IMR-90 (cell line): ENCODE data around the gene INF2. TPM values are rescaled to one million over a fixed set of nuclear protein-coding genes. Genes with fewer than 3 reads are reported as not detected.

ENCODE experiments used
- ATAC-seq: fragments of 200-7000 bp; cut with Tn5 transposase; 2 replicates; pipeline ENCODE4 v1.9.1; 2020; ENCODE audit warnings: low read depth, mild to moderate bottlenecking, moderate library complexity
- BruUV-seq: library from RNA; stranded (reverse); fragments of 400-500 nt; replicated peaks from 2 replicates; lab custom pipeline; 2021; lab: Mats Ljungman, UMichigan
- CTCF ChIA-PET: fragments of 300-600 bp; formaldehyde crosslinking; extraction: SDS; loops from one replicate; lab custom pipeline; 2021; ENCODE audit warnings: antibody characterized with exemption; lab: Yijun Ruan, JAX
- POLR2A ChIA-PET: fragments of 300-600 bp; sonication (Branson Sonifier 250); formaldehyde crosslinking; loops from one replicate; lab custom pipeline; 2022; ENCODE audit warnings: antibody characterized with exemption; ENCODE audit not compliant: unreplicated experiment; lab: Charles Lee
- DNase-seq: peaks from one replicate; pipeline ENCODE4 v3.0.0; 2013
- H2AFZ ChIP-seq: replicated peaks from 2 replicates; pipeline ENCODE3; 2013; ENCODE audit warnings: low read length, mild to moderate bottlenecking; ENCODE audit not compliant: poor library complexity
- H2AK5ac ChIP-seq: 2 replicates; pipeline ENCODE4 v1.6.1; 2013; ENCODE audit warnings: low read depth, low read length, inconsistent platforms
- H2AK9ac ChIP-seq: replicated peaks from 2 replicates; pipeline ENCODE3; 2013; ENCODE audit warnings: mild to moderate bottlenecking, low read depth, low read length, moderate library complexity; ENCODE audit not compliant: poor library complexity
- H2BK120ac ChIP-seq: 2 replicates; pipeline ENCODE4 v1.6.1; 2013; ENCODE audit warnings: low read depth, low read length, inconsistent platforms
- H2BK15ac ChIP-seq: 3 replicates; pipeline ENCODE4 v1.6.1; 2013; ENCODE audit warnings: low read depth, low read length, inconsistent platforms
- H2BK20ac ChIP-seq: 2 replicates; pipeline ENCODE4 v1.6.1; 2013; ENCODE audit warnings: low read depth, mild to moderate bottlenecking, inconsistent platforms, low read length, moderate library complexity
- H2BK5ac ChIP-seq: 2 replicates; pipeline ENCODE4 v1.6.1; 2013; ENCODE audit warnings: mild to moderate bottlenecking, low read depth, low read length, inconsistent platforms; ENCODE audit not compliant: poor library complexity, severe bottlenecking
- H3K14ac ChIP-seq: replicated peaks from 2 replicates; pipeline ENCODE4 v1.6.1; 2013; ENCODE audit warnings: low read depth, low read length, inconsistent platforms
- H3K18ac ChIP-seq: 2 replicates; pipeline ENCODE4 v1.6.1; 2013; ENCODE audit warnings: low read depth, low read length, control low read depth
- H3K23ac ChIP-seq: 2 replicates; pipeline ENCODE4 v1.6.1; 2013; ENCODE audit warnings: low read depth, low read length, inconsistent platforms
- H3K27ac ChIP-seq: 2 replicates; pipeline ENCODE4 v1.5.1; 2013; ENCODE audit warnings: mild to moderate bottlenecking, control low read depth, low read length; ENCODE audit not compliant: insufficient read depth
- H3K27me3 ChIP-seq: 2 replicates; pipeline ENCODE4 v1.6.1; 2013; ENCODE audit warnings: low read length; ENCODE audit not compliant: control insufficient read depth, insufficient read depth
- H3K36me3 ChIP-seq: 2 replicates; pipeline ENCODE4 v1.6.1; 2013; ENCODE audit warnings: low read length, mixed read lengths; ENCODE audit not compliant: control insufficient read depth, insufficient read depth
- H3K4ac ChIP-seq: 2 replicates; pipeline ENCODE4 v1.6.1; 2013; ENCODE audit warnings: low read depth, low read length, inconsistent platforms
- H3K4me1 ChIP-seq: 2 replicates; pipeline ENCODE4 v1.6.1; 2013; ENCODE audit warnings: low read length, mixed read lengths; ENCODE audit not compliant: control insufficient read depth, insufficient read depth
- H3K4me2 ChIP-seq: 2 replicates; pipeline ENCODE4 v1.6.1; 2013; ENCODE audit warnings: low read depth, mild to moderate bottlenecking, control low read depth, low read length, moderate library complexity
- H3K4me3 ChIP-seq: 2 replicates; pipeline ENCODE4 v1.5.1; 2013; ENCODE audit warnings: low read depth, mild to moderate bottlenecking, control low read depth, low read length, moderate library complexity; ENCODE audit not compliant: insufficient read depth
- H3K56ac ChIP-seq: 2 replicates; pipeline ENCODE4 v1.6.1; 2013; ENCODE audit warnings: low read length, inconsistent platforms; ENCODE audit not compliant: insufficient read depth; ENCODE audit errors: extremely low read depth
- H3K79me1 ChIP-seq, 2 experiments: 2 replicates each; pipeline ENCODE4 v1.6.1; 2013; ENCODE audit warnings: low read length in 2 of 2, inconsistent platforms in 1 of 2, low read depth in 1 of 2
- H3K9ac ChIP-seq: 2 replicates; pipeline ENCODE4 v1.6.1; 2013; ENCODE audit warnings: low read depth, low read length, control low read depth
- H3K9me1 ChIP-seq: 2 replicates; pipeline ENCODE4 v1.6.1; 2013; ENCODE audit warnings: low read length, inconsistent platforms; ENCODE audit not compliant: insufficient read depth
- H3K9me3 ChIP-seq: 2 replicates; pipeline ENCODE4 v1.6.1; 2013; ENCODE audit warnings: low read length; ENCODE audit not compliant: control insufficient read depth, insufficient read depth
- H4K20me1 ChIP-seq: 2 replicates; pipeline ENCODE4 v1.6.1; 2013; ENCODE audit warnings: low read length, inconsistent platforms; ENCODE audit not compliant: insufficient read depth
- H4K5ac ChIP-seq: 2 replicates; pipeline ENCODE4 v1.6.1; 2013; ENCODE audit warnings: mild to moderate bottlenecking, low read depth, low read length, control low read depth
- H4K8ac ChIP-seq, 2 experiments: 2 replicates each; pipeline ENCODE4 v1.6.1; 2013; ENCODE audit warnings: low read depth in 2 of 2, low read length in 2 of 2, control low read depth in 1 of 2, inconsistent platforms in 1 of 2
- H4K91ac ChIP-seq: 2 replicates; pipeline ENCODE4 v1.6.1; 2013; ENCODE audit warnings: low read depth, low read length, inconsistent platforms; ENCODE audit not compliant: insufficient read depth
- POLR2A ChIP-seq: IDR thresholded peaks from 2 replicates; pipeline ENCODE4 v1.6.1; 2012; ENCODE audit warnings: mild to moderate bottlenecking, low read depth, low read length
- RCOR1 ChIP-seq: IDR thresholded peaks from 2 replicates; pipeline ENCODE4 v1.6.1; 2012; ENCODE audit warnings: mild to moderate bottlenecking, low read length, improper control_type of control experiment; ENCODE audit not compliant: insufficient replicate concordance
- WGBS, 2 experiments: methylation state at CpG; one replicate each; pipeline versions ENCODE4 v1.1.5 to v1.1.7; 2013; ENCODE audit warnings: missing lambda C conversion rate in 2 of 2; ENCODE audit not compliant: insufficient read length in 1 of 2; ENCODE audit errors: extremely low coverage in 2 of 2; 5-methylcytosine and 5-hydroxymethylcytosine counted together
- dilution Hi-C: fragments of 300-500 bp; cut with HindIII; formaldehyde crosslinking; loops from one replicate; pipeline ENCODE4 v1.14.3; 2018; ENCODE audit warnings: low sequenced_read_pairs; ENCODE audit not compliant: unreplicated experiment
- in situ Hi-C: fragments of 300-500 bp; cut with MboI; formaldehyde crosslinking; loops from 3 replicates; pipeline ENCODE4 v1.14.3; 2019; ENCODE audit warnings: low sequenced_read_pairs, inconsistent platforms, mixed read lengths
- intact Hi-C: fragments of 100-400 bp; cut with micrococcal nuclease; formaldehyde crosslinking; loops from 2 replicates; pipeline ENCODE4 v1.10.0; 2022
- polyA plus RNA-seq, 3 experiments: library from polyadenylated mRNA; depleted of rRNA; stranded (reverse); fragments of >200 nt; gene quantifications; 2 replicates each; pipeline ENCODE4 v1.2.3, GENCODE V29; 2012; ENCODE audit warnings: low replicate concordance in 1 of 3
- total RNA-seq: library from RNA; depleted of rRNA; stranded (reverse); fragments of >200 nt; gene quantifications from 2 replicates; pipeline ENCODE4 v1.2.3, GENCODE V29; 2012
- TF ChIP-seq, protein P1 (sequence below): conservative IDR thresholded peaks from 2 replicates; pipeline ENCODE4 v1.5.1; 2012; ENCODE audit warnings: mild to moderate bottlenecking, low read depth, low read length, improper control_type of control experiment

The INF2 gene
- total and polyA plus RNA-seq, 2 of the 4 experiments (the other 2 are of a cell fraction): 16.8 to 62.1 TPM

- no peaks in the 10 kb centered on the region for H3K36me3 ChIP-seq
- H3K56ac ChIP-seq: no peak overlapping the region
- DNase-seq (no peak), ATAC-seq (no peak)
- no peak overlapping the region for H3K23ac ChIP-seq
- no peak overlapping the region for H4K5ac ChIP-seq
- H2AFZ ChIP-seq: peak overlapping the region; percentile 84
- H2BK20ac ChIP-seq: no peak overlapping the region
- in situ Hi-C loops (loop anchor here (10.0 to 25.0 kb wide), 2 partner anchors 506 to 553 kb away; partner anchors contain the start of genes ASPG and KIF26A), dilution Hi-C loops (no loop called here), intact Hi-C loops (loop anchor here (1.0 kb wide), 2 partner anchors 546 to 562 kb away; no protein-coding TSS in a partner anchor)
- no peak overlapping the region for H3K4me2 ChIP-seq
- ChIA-PET POLR2A (no interaction called here), CTCF (interaction anchor here (0.8 kb wide), 1 partner anchor 503 kb away, joined by 3 read pairs; no protein-coding TSS in a partner anchor)
- H4K20me1 ChIP-seq: no peaks in the 10 kb centered on the region
- BruUV-seq: no TSS peak
- no peak overlapping the region for H4K8ac ChIP-seq
- no peaks in the 10 kb centered on the region for H3K4me1 ChIP-seq
- no peak overlapping the region for H3K18ac ChIP-seq
- no peak overlapping the region for H3K9ac ChIP-seq
- H2BK5ac ChIP-seq: no peak overlapping the region
- H2BK15ac ChIP-seq: no peak overlapping the region
- peaks cover 25% of the 10 kb centered on the region for H3K27me3 ChIP-seq
- H3K79me1 ChIP-seq: no peaks in the 10 kb centered on the region
- no peak overlapping the region for H4K91ac ChIP-seq
- TF ChIP-seq, protein P1, sequence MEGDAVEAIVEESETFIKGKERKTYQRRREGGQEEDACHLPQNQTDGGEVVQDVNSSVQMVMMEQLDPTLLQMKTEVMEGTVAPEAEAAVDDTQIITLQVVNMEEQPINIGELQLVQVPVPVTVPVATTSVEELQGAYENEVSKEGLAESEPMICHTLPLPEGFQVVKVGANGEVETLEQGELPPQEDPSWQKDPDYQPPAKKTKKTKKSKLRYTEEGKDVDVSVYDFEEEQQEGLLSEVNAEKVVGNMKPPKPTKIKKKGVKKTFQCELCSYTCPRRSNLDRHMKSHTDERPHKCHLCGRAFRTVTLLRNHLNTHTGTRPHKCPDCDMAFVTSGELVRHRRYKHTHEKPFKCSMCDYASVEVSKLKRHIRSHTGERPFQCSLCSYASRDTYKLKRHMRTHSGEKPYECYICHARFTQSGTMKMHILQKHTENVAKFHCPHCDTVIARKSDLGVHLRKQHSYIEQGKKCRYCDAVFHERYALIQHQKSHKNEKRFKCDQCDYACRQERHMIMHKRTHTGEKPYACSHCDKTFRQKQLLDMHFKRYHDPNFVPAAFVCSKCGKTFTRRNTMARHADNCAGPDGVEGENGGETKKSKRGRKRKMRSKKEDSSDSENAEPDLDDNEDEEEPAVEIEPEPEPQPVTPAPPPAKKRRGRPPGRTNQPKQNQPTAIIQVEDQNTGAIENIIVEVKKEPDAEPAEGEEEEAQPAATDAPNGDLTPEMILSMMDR: no peak
- no peak for TF ChIP-seq POLR2A
- no peak for TF ChIP-seq RCOR1
- no peak overlapping the region for H3K4me3 ChIP-seq
- no peak overlapping the region for H2AK9ac ChIP-seq
- H2AK5ac ChIP-seq: no peak overlapping the region
- H3K9me3 ChIP-seq: peaks cover 4% of the 10 kb centered on the region
- 93% methylated on average over 3 of the region's 10 CpGs; no CpG with 5 or more reads in 1 of the 2 experiments for WGBS, 2 experiments
- no peak overlapping the region for H2BK120ac ChIP-seq
- H3K14ac ChIP-seq: no peak overlapping the region
- H3K27ac ChIP-seq: no peak overlapping the region
- no peaks in the 10 kb centered on the region for H3K9me1 ChIP-seq
- H3K4ac ChIP-seq: no peak overlapping the region
Measured at GRCh38 chr14:104640681-104641080, 48.7 kb upstream of the INF2 start.
